GM12872 (cell line): ENCODE measurements around the gene ABHD15.
A peak's percentile ranks its signal among the peaks of the same experiment; 100 is the strongest.

ENCODE experiments used
- TF ChIP-seq, protein P1 (sequence below): IDR thresholded peaks from 3 replicates; pipeline ENCODE4 v1.5.1; 2011; ENCODE audit warnings: low read depth, mild to moderate bottlenecking, low read length, moderate library complexity; ENCODE audit not compliant: insufficient read depth

Gene ABHD15

DNA sequence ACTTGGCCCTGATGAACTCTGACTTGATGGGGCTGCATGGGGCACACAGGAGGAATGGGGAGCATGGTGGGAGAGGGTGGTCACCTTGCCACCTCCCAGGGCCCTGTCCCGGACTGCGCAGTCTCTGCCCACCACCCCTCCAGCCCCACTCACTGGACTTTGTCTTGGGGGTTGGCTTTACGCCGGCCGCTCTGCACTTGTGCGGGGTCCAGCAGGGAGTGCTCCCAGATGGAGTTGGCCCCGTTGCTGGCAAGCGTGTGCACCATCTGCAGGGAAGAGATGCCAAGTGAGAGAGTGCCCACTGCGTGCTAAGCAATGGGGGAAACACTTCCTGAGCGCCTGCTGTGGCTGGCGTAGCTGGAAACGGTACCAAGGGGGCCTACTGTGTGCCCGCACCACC lies 15.9 kb upstream of the ABHD15 start:
- TF ChIP-seq, protein P1, sequence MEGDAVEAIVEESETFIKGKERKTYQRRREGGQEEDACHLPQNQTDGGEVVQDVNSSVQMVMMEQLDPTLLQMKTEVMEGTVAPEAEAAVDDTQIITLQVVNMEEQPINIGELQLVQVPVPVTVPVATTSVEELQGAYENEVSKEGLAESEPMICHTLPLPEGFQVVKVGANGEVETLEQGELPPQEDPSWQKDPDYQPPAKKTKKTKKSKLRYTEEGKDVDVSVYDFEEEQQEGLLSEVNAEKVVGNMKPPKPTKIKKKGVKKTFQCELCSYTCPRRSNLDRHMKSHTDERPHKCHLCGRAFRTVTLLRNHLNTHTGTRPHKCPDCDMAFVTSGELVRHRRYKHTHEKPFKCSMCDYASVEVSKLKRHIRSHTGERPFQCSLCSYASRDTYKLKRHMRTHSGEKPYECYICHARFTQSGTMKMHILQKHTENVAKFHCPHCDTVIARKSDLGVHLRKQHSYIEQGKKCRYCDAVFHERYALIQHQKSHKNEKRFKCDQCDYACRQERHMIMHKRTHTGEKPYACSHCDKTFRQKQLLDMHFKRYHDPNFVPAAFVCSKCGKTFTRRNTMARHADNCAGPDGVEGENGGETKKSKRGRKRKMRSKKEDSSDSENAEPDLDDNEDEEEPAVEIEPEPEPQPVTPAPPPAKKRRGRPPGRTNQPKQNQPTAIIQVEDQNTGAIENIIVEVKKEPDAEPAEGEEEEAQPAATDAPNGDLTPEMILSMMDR, result no peak

- TF ChIP-seq, protein P1, result no peak
These were observed 15.5 kb upstream of the ABHD15 start for GRCh38 chr17:29582254-29582765.

DNA sequence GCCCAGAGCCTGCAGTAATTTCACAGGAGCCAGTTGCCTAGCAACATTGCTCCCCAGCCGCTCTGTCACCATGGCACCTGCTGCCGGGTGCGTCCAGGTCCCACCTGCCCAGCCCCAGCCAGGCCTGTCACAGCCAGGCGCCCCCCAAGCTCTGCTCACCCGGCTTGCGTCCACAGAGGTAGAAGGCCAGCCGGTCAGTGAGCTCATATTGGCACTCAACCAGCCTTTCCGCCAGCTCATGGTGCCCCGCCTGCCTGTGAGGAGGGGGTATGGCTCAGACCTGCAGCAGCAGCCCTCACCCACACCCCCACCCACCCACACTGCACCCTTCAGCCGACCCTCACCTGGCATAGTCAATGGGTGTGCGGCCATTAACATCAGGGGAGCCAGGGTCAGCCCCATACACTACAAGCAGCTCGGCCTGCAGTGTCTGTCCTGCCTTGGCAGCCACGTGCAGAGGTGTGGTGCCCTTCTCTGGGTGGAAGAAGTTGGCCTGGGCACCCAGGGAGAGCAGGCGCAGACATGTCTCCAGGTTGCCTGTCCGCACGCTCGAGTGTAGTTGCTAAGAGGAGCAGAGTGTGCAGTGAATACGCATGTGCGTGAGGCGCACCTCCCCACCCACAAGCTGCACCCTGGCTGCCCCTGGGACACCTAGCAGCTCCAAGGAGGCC lies 14.9 kb upstream of the ABHD15 start:
- TF ChIP-seq, protein P1, result no peak

- TF ChIP-seq, protein P1, result peak; percentile 96
These were observed 13.3 kb upstream of the ABHD15 start for GRCh38 chr17:29579866-29580771.

DNA sequence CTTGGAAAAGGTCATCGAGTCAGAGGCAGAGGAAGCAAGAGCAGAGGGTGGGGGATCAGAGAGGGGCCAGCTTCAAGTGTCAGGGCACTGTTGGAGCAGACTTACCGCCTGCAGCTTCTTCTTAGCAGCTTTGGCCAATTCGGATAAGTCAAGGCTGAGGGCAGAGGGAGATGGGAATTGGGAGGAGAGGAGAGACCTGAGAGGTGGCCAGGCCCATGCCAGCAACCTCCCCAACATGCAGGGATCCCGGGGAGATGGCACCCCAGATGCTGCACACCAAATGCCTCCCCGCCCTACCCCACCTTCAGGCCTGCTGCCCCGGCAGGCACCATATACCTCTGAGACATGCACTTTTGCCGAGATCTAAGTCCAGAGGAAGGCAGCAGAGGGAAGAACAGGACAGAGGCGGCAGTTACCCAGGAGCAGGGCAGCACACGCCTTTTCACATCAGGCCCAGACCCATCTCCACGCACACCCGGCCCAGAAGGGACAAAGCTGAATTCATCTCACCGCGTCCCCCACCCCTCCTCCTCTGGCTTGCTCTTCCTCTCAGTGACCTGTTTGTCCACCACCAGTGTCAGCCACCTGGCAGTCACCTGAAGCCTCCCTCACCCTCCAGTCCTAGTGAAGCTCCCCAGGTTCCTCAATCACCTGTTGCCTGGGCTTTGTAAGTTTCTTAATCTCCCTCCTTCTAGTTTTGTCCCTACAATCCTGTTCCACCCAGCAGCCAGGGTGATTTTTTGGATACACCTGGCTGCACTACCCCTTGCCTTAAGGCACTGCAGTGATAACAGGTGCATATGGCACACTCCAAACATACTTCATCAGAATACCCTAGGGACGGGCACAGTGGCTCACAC lies 12.0 kb upstream of the ABHD15 start:
- TF ChIP-seq, protein P1, result no peak

- TF ChIP-seq, protein P1, result no peak
These were observed 10.8 kb upstream of the ABHD15 start for GRCh38 chr17:29577385-29578211.
